Daoy (cell line): Measurements from ENCODE around the gene ZNF628. TPM values are rescaled to one million over a fixed set of nuclear protein-coding genes. Genes with fewer than 3 reads are reported as not detected.
"Not testable (repeated sequence)": the region's sequence is repeated elsewhere in the genome, so short reads cannot be mapped to it uniquely, and the experiment has no call there.

ENCODE experiments used
- DNase-seq: peaks from one replicate; pipeline ENCODE4 v3.0.0-alpha.2; 2015; ENCODE audit warnings: low read depth
- total RNA-seq: library from RNA; depleted of rRNA; stranded (reverse); fragments of >200 nt; shearing (Covaris generic); gene quantifications from 2 replicates; pipeline ENCODE4 v1.2.3, GENCODE V29; 2014

ZNF628 gene
- total RNA-seq, 1 experiment from 2014 or later = 3.4 TPM

DNA sequence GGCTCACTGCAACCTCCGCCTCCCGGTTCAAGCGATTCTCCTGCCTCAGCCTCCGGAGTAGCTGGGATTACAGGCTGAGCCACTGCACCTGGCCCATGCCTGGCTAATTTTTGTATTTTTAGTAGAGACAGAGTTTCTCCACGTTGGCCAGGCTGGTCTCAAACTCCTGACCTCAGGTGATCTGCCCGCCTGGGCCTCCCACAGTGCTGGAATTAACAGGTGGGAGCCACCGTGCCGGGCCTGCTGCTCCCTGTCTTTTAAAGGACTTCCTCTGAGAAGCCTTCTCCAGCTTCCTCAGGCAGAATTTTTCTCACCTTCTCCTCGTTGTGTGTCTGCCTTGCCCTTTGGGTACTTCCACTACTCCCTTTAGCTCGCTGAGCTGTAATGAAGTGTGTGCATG lies 20.4 kb downstream of the ZNF628 start:
- not testable (repeated sequence) for DNase-seq

DNA sequence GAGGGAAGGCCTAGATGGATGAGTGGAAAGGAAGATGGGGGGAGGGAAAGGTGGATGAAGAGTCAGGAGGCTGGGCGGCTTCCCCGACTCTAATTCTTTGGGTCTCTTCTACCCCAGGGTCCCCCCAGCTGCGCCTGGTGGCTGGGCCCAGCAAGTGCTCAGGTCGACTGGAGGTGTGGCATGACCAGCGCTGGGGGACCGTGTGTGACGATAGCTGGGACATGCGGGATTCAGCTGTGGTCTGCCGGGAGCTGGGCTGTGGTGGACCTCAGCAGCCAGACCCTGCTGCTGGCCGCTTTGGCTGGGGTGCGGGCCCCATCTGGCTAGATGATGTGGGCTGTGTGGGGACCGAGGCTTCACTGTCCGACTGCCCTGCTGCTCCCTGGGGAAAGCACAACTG lies 21.3 kb downstream of the ZNF628 start:
- DNase-seq = no peak

GRCh38 chr19:55498246-55498840 lies 21.9 kb downstream of the ZNF628 start:
- no peak for DNase-seq

DNA sequence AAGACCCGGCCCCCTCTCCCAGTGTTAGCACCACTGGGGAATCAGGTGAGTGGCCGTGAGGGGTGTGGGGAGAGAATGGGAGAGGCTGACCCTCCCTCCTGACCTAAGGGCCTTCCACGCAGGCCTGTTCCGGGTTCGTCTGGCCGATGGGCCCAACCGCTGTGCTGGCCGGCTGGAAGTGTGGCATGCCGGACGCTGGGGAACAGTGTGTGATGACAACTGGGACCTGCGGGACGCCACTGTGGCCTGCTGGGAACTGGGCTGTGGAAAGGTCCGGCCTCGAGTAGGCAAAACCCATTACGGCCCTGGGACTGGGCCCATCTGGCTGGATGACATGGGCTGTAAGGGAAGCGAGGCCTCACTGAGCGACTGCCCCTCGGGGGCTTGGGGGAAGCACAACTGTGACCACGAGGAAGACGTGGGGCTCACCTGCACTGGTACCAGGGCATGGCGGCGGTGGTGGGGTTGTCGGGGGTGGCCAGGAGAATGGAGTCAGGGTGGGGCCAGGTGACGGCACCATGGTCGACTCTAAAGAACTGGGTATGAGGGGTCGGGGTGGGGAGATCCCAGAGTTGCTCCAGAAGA lies 24.0 kb downstream of the ZNF628 start:
- DNase-seq = no peak

DNA sequence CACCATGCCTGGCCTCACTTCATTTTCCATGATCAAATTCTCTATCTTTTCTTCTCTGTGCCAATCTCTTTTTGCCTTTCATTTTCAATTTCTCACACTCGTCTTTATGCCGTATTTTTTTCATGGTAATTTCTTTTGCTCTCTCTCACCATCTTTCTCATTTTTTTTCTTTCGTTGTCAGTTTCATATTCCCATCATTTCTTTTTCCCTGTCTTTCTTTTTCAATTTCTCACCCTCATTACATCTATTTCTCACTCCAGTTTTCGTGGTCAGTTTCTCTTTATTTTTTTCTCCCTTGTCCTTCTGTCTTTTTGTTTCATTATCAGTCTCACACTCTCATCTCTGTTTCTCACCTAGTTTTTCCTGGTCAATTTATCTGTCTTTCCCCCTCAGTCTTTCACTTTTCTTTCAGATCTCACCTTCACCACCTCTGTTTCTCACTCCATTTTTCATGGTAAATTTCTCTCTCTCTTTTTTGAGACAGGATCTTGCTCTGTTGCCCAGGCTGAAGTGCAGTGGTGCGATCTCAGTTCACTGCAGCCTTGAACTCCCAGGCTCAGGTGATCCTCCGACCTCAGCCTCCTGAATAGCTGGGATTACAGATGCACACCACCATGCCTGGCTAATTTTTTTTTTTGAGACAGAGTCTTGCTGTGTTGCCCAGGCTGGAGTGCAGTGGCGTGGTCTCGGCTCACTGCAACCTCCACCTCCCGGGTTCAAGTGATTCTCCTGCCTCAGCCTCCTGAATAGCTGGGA lies 26.0 kb downstream of the ZNF628 start:
- DNase-seq = no peak

DNA sequence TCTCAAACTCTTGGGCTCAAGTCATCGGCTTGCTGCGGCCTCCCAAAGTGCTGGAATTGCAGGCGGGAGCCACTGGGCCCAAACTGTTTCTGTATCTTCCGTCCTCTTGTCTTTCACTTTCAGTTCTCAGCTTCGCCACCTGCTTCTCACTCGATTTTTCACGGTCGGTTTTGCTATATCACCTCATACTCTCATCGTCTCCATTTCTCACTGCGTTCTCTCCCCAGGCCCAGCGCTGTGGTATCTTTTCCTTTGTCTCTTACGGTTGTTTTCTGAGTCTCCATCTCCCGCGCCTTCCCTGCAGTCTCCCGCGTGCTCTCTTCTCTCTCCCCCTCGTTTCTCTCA lies 26.7 kb downstream of the ZNF628 start:
- no peak for DNase-seq

- peak; percentile 96 for DNase-seq
Observed at GRCh38 chr19:55503502-55504251, 27.3 kb downstream of the ZNF628 start.

- DNase-seq = no peak
Observed at GRCh38 chr19:55504252-55504603, 27.8 kb downstream of the ZNF628 start.

GRCh38 chr19:55504981-55505380 lies 28.6 kb downstream of the ZNF628 start:
- no peak for DNase-seq

DNA sequence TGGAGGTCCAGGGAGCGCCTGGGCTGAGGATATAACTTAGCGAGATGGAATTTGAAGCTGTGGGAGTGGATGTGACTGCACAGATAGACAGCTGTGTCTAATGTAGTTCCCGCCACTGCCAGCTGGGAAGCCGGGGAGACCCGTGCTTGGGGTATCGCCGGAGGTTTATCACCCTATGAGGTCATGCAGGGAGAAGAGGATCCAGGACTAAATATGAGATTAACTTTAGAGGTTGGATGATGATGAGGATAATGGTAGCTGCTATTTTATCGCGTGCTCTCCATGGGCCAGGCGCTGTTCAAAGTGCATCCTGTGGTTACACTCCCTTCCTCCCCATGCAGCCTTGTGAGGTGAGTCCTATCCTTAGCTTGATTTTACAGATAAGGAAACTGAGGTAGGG lies 31.7 kb downstream of the ZNF628 start:
- DNase-seq = no peak

DNA sequence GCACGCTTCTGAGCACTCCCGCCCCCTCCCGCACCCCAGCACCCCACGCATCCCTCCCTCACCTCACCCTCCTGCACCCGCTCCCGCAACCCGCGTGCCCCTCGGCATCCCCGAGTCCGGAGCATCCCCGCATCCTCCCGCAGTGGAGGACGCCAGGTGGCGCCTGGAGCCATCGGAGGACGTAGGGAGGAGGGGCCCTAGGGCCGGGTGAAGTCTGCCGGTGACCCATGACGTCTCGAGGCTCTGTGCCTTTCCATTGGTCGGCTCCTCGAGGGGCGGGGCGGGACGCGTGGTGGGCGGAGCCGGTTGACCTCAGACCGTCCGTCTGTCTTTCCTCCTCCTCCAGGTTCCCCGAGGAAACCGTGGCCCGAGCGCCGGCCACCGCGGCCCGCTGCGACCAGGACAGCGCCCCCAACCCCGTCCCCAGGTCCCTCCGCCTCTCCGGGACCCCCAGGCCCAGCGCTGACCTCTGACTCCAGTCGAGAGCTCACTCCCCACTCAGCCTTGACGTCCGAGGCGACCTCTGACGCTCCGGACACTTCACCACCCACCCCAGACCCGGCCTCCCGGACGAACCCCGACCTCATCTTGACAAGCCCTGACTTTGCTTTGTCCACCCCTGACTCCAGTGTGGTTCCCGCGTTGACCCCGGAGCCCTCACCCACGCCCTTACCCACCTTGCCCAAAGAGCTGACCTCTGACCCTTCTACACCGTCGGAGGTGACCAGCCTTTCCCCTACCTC lies 40.6 kb downstream of the ZNF628 start:
- DNase-seq = peak; percentile 95

DNA sequence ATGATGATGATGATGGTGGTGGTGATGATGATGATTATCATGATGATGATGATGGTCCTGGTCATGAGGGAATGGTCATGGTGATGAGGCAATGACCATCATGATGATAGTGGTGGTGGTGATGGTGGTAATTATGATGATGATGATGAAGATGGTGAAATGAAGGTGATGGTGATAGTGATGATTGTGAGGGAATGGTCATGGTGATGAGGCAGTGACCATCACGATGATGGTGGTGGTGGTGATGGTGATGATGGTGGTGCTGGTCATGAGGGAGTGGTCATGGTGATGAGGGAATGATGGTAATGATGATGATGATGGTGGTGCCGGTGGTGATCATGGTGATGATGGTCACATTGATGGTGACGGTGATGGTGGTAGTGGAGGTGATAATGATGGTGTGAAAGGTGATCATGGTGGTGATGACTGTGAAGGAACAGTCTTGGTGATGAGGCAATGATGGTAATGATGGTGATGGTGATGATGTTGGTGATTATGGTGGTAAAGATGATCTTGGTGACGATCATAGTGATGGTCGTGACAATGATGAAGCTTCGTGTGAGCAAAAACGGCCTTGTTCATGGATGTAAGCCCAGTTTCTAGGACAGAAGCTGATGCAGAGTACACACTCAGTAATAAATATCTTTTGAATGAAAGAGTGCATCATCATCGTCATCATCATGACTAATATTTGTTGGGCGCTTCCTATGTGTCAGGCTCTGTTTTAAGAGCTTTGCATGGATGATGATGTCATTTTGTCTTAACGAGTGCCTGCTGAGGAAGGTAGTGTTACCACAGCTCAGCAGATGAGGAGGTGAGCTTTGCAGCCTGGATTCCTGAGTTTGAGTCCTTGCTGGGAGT lies 43.3 kb downstream of the ZNF628 start:
- DNase-seq = peak; percentile 59

- DNase-seq = no peak
Observed at GRCh38 chr19:55520691-55521292, 44.4 kb downstream of the ZNF628 start.

- DNase-seq = no peak
Observed at GRCh38 chr19:55525289-55526101, 49.1 kb downstream of the ZNF628 start.

- peak; percentile 74 for DNase-seq
Observed at GRCh38 chr19:55526216-55527196, 50.1 kb downstream of the ZNF628 start.

DNA sequence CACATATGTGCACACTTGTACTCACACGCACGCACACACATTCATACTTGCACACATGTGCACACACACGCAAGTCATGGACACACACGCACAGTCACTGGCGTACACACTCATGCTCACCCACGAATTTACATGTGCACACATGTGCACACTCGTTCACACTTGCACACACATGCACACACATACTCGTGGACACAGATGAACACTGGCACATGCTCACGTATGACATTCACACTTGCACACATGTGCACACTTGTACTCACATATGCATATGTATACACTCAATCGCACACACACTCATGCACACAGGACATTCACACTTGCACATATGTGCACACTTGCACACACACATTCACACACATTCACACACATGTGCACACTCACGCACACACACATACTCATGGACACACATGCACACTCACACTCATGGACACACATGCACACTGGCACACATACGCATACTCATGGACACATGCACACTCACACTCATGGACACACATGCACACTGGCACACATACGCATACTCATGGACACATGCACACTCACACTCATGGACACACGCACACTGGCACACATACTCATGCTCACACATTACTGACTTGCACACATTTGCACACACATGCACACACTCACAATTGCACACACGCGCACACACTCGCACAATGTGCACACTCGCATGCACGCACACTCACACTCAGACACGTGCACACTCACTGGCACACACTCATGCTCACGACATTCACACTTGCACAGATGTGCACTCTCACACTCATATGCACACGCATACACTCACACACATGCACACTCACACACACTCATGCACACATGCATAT lies 51.0 kb downstream of the ZNF628 start:
- no peak for DNase-seq

DNA sequence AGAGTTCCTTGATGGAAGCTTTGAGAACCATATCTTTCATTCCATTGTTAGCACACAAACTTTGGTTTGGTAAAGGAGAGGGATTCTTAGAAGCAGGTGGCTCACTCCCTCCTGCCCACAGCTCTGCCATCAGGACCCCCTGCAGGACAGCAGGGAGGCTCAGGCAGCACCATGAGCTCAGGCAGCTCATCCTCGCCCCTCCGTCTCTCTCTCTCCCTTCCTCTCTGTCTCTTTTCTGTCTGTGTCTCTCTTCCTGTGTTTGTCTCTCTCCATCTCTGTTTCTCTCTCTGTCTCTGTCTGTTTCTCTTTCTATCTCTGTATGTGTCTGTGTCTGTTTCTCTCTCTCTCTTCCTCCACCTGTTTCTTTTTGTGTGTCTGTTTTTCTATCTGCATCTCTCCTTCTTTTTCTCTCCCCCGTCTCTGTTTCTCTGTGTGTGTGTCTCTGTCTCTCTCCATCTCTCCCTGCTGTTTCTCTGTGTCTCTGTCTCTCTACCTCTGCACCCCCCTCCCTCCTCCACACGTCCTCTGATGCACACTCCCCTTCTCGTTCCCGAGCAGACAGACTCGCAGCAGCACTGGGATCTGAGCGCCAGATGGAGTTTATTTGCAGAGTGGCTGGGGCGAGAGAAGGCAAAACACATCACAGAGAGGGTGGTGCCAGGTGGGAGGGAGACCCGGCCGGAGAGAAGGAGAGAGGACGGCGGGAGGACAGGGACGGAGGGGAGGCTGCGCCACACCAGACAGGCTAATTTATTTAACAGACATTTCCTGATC lies 51.8 kb downstream of the ZNF628 start:
- no peak for DNase-seq
